Amygdala (tissue), 56 donors: ENCODE data around the gene NCAPH2.

Experiments used
- DNase-seq, 56 donors: peaks; one replicate each; lab custom pipeline; 2025; lab: John Stamatoyannopoulos, UW

Gene NCAPH2

DNA sequence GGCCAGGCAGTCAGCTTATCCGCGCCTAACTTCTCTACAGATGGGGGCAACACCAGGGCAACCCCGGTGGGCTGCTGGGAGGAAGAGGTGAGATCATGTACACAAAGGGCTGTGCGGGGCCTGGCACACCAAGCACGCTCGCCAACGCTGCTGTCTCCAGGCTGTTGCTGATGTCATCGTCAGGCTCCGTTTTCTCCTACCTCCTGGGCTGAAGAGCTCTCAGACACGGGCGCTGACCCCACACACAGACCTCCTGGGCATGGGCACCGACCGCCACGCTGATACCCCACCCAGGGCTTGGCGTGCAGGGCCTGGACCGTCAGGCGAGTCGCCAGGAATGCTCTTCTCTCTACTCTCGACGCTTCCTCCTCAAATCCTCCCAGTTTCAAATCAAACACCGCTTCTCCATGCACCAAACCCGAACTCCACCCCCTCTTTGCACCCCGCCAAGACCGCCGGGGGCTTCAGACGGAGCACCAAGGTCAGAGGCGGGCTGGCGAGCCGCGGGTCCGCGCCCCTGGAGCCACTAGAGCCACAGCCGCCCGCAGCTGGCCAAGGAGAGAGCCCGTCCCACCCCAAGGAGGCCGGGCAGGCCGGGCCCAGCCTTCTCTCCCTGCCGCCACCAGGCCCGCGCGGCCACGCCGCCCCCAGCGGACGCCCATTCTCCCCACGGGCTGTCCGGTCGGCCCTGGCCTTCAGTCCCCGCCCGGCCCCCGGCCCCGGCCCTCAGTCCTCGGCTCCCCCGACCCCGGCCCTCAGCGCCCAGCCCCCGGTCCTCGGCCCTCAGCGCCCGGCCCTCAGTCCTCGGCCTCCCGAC, 34.0 kb upstream of the NCAPH2 start:
- peak in 9 of 56 donors; percentile 12 to 36 (median 27) for DNase-seq

DNA sequence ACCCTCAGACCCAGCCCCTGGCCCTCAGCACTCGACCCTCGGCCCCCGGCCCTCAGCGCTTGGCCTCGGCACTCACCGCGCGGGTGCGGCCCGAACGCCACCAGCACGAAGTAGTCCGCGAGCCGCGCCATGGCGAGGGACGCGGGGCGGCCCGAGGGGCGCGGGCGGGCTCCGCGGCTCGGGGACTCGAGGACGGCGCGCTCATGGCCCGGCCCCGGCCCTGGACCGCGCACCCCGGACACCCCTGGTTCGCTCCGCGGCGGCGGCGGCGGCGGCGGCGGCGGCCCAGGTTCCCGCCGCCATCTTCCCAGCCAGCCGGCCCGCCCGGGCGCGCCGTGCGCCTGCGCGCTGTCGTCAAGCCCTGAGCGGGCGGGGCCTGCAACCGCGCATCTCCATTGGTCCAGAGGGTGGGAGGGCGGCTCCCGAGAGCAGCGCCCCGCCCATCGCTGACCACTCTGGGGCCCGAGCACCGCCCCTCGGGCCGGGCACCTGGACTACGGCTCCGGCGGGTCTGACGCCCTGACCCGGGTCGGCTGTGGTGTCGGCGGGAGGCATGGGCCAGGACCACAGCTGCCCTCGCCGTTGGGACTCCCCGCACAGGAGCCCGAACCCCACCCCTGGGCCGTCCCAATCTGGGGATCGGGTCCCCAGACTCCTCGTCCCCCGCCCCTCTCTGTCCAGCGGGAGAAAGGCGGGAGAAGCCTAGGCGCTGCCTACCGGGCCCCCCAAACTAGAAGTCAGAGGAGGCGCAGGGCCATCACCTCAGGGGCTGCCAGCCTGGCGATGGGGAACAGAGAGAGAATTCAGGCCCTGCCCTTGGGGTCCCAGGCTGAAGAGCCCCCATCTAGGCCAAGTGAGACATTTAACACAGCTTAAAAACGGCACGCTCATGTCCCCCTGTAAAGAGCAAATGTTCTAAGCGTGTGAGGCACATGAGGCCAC, 33.0 kb upstream of the NCAPH2 start, which contains the start of gene SBF1:
TSS of gene SBF1 (minus strand) at position 326 of the 942 bp plus-strand sequence. CDS start at position 131, 195 bp downstream.
- peak; percentile 41 to 94 (median 80) for DNase-seq

- DNase-seq = no peak
Measured at GRCh38 chr22:50475652-50476002, 32.4 kb upstream of the NCAPH2 start.

DNA sequence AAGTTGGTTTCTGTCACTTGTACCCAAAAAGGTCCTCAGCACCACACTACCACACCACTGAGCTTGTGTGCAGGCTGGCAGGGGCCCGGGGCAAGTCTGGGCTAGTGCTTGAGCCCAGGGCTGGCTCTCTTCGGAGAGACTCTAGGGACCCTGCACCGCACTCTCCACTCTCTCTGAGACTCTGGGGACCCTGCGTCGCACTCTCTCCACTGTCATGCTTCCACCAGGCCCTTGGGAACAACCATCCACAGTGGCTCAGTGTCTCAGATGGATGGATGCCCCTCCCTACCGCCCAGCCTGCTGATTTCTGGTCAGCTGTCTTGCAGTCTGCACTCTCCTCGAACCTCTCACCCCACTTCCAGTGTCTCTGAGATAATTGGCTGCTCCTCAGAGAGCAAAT, 31.2 kb upstream of the NCAPH2 start:
- DNase-seq = no peak

DNA sequence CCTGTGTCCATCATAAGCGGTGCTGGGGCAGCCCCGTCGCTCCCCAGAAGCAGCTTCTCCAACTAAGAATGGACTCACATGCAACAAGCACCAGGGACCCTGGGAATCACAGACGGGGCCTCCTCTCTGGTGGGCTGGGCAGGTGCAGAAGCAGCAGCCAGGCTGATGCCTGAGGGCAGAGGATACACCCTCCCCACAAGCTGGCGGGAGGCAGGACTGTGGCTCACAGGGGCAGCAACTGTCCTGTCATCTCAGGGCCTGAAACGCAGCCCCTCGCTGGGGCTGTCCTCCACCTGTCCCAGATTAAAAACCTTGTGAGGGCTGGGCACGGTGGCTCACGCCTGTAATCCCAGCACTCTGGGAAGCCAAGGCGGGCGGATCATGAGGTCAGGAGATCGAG, 30.1 kb upstream of the NCAPH2 start:
- DNase-seq = no peak

DNA sequence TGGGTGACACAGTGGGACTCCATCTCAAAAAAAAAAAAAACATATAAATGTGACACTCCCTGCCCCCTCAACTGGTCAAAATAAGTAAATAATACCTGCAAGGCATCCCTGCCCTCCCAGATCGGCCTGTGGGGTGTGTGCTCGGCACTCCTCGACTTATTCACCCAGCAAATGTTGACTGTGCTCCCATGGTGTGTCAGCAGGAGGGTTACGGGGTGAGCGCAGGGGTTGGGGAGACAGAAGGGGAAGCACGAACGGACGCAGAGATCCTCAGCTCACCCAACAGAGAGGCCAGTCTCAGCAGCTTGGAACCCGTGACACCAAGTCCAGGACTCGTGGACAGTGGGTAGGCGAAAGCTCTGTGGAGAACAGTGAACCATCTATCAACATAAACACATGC, 28.3 kb upstream of the NCAPH2 start:
- no peak for DNase-seq

GRCh38 chr22:50481045-50481439, 27.0 kb upstream of the NCAPH2 start:
- DNase-seq = no peak

GRCh38 chr22:50481440-50482106, 26.5 kb upstream of the NCAPH2 start, which contains the start of gene ADM2:
TSS of gene ADM2 (plus strand) at chr22:50481543. CDS start at chr22:50481848, 305 bp downstream.
- DNase-seq = no peak

DNA sequence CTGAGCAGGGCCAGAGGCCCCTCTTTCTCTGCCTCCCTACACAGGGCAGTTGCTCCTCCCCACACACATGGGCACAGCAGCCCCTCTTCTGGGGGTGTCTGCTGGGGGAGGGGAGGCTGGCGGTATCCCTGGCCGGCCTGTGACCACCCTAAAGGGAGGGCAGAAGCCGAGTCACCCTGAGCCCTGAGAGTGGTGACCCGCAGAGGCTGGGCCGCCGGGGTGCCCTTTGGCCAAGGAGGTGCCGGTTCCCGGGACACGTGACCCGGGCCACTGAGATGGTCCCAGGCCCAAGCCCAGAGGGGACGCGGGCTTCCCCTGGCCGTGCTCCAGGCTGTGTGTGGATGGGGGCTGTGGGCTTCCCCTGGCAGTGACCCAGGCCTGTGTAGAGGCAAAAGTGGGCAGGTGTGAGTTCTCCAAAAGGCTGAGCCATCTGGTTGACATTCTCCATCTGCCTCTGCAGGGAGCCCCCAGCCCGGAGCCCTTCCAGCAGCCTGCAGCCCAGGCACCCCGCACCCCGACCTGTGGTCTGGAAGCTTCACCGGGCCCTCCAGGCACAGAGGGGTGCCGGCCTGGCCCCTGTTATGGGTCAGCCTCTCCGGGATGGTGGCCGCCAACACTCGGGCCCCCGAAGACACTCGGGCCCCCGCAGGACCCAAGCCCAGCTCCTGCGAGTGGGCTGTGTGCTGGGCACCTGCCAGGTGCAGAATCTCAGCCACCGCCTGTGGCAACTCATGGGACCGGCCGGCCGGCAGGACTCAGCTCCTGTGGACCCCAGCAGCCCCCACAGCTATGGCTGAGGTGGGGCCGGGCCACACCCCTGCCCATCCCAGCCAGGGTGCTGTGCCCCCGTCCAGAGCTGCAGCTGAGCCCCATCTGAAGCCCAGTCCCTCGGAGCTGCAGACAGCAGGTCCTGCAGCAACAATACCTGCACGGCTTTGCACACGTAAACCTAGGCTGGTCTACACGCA, 25.6 kb upstream of the NCAPH2 start:
- no peak for DNase-seq

DNA sequence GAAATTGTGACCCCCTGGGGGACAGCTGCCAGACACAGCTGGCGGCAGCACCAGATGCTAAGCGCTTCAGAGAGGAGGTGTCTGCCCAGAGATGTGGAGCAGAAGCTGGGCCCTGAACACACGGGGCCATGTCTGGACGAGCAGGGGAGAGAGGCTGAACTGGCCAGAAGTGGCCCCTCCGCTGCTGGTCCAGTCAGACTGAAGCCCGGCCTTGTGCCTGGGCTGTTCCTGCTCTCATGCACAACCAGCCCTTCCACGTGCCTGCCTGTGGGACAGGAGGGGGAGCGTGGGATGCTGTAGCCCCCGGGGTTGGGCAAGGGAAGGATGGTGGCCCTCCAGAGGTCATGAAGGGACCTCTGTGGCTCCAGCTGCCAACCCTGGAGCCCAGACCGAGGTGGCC, 24.9 kb upstream of the NCAPH2 start:
- DNase-seq = no peak

GRCh38 chr22:50483556-50483955, 24.5 kb upstream of the NCAPH2 start:
- no peak for DNase-seq

DNA sequence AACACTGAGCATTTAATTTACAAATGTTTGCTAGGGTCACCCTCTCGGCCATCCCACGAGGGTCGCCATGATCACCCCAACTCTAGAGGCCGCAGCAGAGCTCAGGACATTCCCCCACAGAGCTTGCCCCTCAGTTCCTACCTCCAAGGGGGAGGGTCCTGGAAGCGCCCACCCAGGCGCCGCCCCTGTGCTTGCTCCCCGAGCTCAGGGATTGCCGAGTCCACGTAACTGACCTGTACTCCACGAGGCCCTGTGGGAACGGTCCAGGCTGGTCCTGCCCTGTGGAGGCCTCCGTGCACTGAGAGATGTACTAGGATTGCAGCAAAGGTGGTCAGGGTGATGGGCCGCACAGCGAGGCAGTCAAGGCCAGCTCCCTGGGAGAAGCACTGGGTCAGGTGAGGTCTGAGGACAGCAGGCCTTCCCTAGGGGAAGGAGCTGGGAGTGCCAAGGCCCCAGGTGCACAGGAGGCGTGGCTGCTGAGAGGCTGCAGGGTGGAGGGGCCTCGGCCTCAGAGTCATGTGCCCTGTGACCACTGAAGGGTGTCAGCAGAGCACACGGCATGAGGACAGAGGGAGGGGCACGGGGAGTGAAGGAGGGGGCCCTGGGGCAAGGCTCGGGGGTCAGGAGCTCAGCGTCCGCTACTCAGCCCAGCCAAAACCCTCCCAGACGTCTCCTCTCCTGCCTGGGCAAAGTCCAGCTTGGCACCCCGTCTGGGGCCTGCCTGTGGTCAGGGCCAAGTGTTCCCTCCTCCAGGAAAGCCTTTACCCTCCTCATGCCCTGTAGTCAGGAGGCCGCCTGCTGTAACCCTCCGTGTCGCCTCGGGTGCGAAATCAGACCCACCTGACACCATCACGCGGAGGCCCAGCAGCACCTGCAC, 23.8 kb upstream of the NCAPH2 start:
- no peak for DNase-seq

DNA sequence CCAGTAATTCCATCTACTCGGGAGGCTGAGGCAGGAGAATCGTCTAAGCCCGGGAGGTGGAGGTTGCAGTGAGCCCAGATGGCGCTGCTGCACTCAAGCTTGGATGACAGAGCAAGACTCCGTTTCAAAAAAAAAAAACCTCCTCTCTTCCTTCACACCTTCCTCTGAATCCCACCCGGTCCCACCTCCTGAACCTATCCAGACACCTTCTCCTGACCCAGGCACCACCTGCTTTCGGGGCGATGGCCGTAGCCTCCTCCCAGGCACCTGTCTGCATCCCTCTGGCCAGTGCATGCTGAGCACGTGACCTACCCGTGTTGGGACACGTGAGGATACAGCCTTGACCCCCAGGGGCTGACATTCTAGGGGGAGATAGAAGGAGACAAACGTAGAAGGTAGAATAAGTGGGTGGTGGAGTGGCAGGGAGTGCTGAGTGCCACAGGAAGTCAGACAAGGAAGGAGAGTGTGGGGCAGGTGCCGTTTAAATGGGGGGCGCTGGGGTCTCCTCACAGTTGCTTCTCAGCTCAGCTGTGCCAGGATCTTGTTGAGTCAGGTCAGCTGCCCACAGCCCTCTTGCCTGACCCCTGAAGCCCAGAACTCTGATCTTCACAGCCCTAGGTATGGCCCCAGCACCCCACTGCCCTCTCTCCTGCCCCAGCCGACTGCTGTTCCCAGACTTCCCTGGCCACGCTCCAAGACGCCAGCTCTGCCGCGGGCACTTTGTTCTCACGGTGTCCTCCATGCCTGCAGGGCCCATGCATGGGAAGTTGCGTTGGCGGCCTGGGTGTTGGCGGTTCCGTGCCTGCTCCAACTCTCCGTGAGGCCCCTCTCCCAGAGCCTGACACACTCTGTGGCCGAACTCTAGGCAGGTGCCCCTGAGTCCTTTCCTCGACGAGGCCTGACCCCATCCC, 22.5 kb upstream of the NCAPH2 start:
- DNase-seq = no peak

GRCh38 chr22:50486561-50487289, 21.3 kb upstream of the NCAPH2 start, which contains the start of gene MIOX:
TSS of gene MIOX (plus strand) at chr22:50486859. CDS start at chr22:50486898, 39 bp downstream.
- no peak for DNase-seq

GRCh38 chr22:50487290-50488005, 20.6 kb upstream of the NCAPH2 start:
- no peak for DNase-seq
